22Rv1 (cell line): ENCODE data around the gene FSIP1.

Experiments
- H3K27ac ChIP-seq: fragments of 450-650 bp; 2 replicates; pipeline ENCODE4 v1.5.1; 2017
- CTCF ChIP-seq: fragments of 450-650 bp; IDR thresholded peaks from 2 replicates; pipeline ENCODE4 v1.5.1; 2017; ENCODE audit warnings: mild to moderate bottlenecking
- ZFX ChIP-seq: fragments of 450-650 bp; IDR thresholded peaks from 2 replicates; pipeline ENCODE4 v1.6.1; 2017; ENCODE audit warnings: antibody characterized with exemption, borderline replicate concordance

The FSIP1 gene

GRCh38 chr15:39623529-39623931 lies 159.1 kb downstream of the FSIP1 start:
- no peak for TF ChIP-seq ZFX
- no peak for TF ChIP-seq CTCF
- peak overlapping the region; percentile 65 for H3K27ac ChIP-seq

- no peak for TF ChIP-seq CTCF
- no peak for TF ChIP-seq ZFX
- peak overlapping the region; percentile 65 for H3K27ac ChIP-seq
Observed at GRCh38 chr15:39622660-39623516, 159.8 kb downstream of the FSIP1 start.

- TF ChIP-seq CTCF, result no peak
- TF ChIP-seq ZFX, result no peak
- peak overlapping the region; percentile 65 for H3K27ac ChIP-seq
Observed at GRCh38 chr15:39621976-39622375, 160.7 kb downstream of the FSIP1 start.

- TF ChIP-seq ZFX (no peak), CTCF (no peak)
- peak overlapping the region; percentile 65 for H3K27ac ChIP-seq
Observed at GRCh38 chr15:39621210-39621609, 161.4 kb downstream of the FSIP1 start.

- no peak for TF ChIP-seq ZFX
- TF ChIP-seq CTCF, result no peak
- peak overlapping the region; percentile 50 for H3K27ac ChIP-seq
Observed at GRCh38 chr15:39618063-39618823, 164.4 kb downstream of the FSIP1 start.

GRCh38 chr15:39616731-39617455 lies 165.7 kb downstream of the FSIP1 start:
- peak overlapping the region; percentile 50; the same call in 1 of the 2 replicates for H3K27ac ChIP-seq
- TF ChIP-seq CTCF (no peak), ZFX (no peak)
